ENCODE results near the gene SHMT2.

The SHMT2 gene

GRCh38 chr12:57188090-57188425, 41.5 kb upstream of the SHMT2 start (continued):
- TF ChIP-seq OSR1 (CRISPR knock-in tag; IDR thresholded peaks at IDR 0.05) (no peak), PPARA (CRISPR knock-in tag; IDR thresholded peaks at IDR 0.05; ENCODE audit: borderline replicate concordance) (no peak), RARB (CRISPR knock-in tag; IDR thresholded peaks at IDR 0.05) (no peak), SNAI2 (CRISPR knock-in tag; IDR thresholded peaks at IDR 0.05) (no peak), ZNF70 (CRISPR knock-in tag; IDR thresholded peaks at IDR 0.05) (no peak), ZFP3 (CRISPR knock-in tag; IDR thresholded peaks at IDR 0.05) (no peak), ZNF8 (CRISPR knock-in tag; IDR thresholded peaks at IDR 0.05) (no peak), CSDC2 (CRISPR knock-in tag; IDR thresholded peaks at IDR 0.05) (no peak)

DNA sequence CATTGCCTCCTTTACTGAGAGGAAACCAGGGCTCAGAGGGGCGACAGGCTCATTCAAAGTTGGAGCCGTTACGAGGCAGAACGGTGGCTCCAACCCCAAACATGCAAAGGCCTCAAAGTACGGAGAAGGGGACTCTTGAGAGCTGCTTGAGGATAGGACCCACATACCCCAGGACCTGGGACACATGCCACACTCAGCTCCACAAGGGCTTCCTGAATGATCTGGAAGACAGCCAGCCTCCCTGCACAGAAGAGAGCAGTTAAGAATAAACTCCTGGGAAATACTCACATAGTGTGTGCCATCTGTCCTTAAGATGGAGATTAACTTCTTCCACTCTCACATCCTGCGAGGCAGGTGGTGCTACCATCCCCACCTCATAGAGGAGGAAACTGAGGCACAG, 39.5 kb upstream of the SHMT2 start:
- no peak for TF ChIP-seq SNAI2 (CRISPR knock-in tag; IDR thresholded peaks at IDR 0.05)
- TF ChIP-seq POU6F1 (CRISPR knock-in tag; IDR thresholded peaks at IDR 0.05; ENCODE audit: borderline replicate concordance, low read depth): no peak
- no peak for TF ChIP-seq ESRRG (CRISPR knock-in tag; IDR thresholded peaks at IDR 0.05)
- no peak for TF ChIP-seq ZNF565 (CRISPR knock-in tag; conservative IDR thresholded peaks at IDR 0.05; ENCODE audit: low read depth)
- ATAC-seq: no peak; the same call in 2 of the 3 replicates

- ATAC-seq: no peak
- TF ChIP-seq PPARA (CRISPR knock-in tag; IDR thresholded peaks at IDR 0.05; ENCODE audit: borderline replicate concordance) (no peak), SNAI2 (CRISPR knock-in tag; IDR thresholded peaks at IDR 0.05) (no peak), POU6F1 (CRISPR knock-in tag; IDR thresholded peaks at IDR 0.05; ENCODE audit: borderline replicate concordance, low read depth) (no peak)
Measured at GRCh38 chr12:57190821-57191220, 38.7 kb upstream of the SHMT2 start.

GRCh38 chr12:57191410-57191809, 38.1 kb upstream of the SHMT2 start:
- TF ChIP-seq ZNF565 (CRISPR knock-in tag; conservative IDR thresholded peaks at IDR 0.05; ENCODE audit: low read depth) (no peak), ARNTL (CRISPR knock-in tag; IDR thresholded peaks at IDR 0.05; ENCODE audit: borderline replicate concordance, low read depth) (no peak), ESRRG (CRISPR knock-in tag; IDR thresholded peaks at IDR 0.05) (no peak), BACH2 (CRISPR knock-in tag; IDR thresholded peaks at IDR 0.05; ENCODE audit: borderline replicate concordance) (no peak), CSRNP3 (CRISPR knock-in tag; IDR thresholded peaks at IDR 0.05) (no peak), TCF4 (CRISPR knock-in tag; IDR thresholded peaks at IDR 0.05; ENCODE audit: borderline replicate concordance) (no peak), ZFP30 (CRISPR knock-in tag; IDR thresholded peaks at IDR 0.05) (no peak)
- TF ChIP-seq, protein P1, sequence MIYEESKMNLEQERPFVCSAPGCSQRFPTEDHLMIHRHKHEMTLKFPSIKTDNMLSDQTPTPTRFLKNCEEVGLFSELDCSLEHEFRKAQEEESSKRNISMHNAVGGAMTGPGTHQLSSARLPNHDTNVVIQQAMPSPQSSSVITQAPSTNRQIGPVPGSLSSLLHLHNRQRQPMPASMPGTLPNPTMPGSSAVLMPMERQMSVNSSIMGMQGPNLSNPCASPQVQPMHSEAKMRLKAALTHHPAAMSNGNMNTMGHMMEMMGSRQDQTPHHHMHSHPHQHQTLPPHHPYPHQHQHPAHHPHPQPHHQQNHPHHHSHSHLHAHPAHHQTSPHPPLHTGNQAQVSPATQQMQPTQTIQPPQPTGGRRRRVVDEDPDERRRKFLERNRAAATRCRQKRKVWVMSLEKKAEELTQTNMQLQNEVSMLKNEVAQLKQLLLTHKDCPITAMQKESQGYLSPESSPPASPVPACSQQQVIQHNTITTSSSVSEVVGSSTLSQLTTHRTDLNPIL (CRISPR knock-in tag; IDR thresholded peaks at IDR 0.05; ENCODE audit: low read depth): no peak
- ATAC-seq: no peak

DNA sequence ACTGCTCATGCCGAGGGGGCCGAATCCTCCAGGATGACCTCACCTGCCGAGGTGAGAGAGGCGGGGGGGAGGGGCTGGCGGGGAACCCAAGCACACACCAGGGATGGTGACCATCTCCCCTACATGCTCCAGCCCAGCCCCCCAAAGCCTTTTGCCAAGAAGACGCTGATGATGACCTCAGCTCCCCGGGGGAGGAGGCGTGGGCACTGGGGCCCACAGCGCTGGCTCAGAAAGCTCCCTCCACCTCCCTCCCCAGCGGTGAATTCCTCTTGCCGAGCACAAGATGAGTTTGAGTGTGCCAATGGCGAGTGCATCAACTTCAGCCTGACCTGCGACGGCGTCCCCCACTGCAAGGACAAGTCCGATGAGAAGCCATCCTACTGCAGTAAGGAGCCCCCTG, 36.6 kb upstream of the SHMT2 start:
- no peak for ATAC-seq
- TF ChIP-seq ZC3H10 (CRISPR knock-in tag; IDR thresholded peaks at IDR 0.05): no peak
- no peak for TF ChIP-seq BACH2 (CRISPR knock-in tag; IDR thresholded peaks at IDR 0.05; ENCODE audit: borderline replicate concordance)
- TF ChIP-seq SNAI2 (CRISPR knock-in tag; IDR thresholded peaks at IDR 0.05): no peak
- TF ChIP-seq PPARA (CRISPR knock-in tag; IDR thresholded peaks at IDR 0.05; ENCODE audit: borderline replicate concordance): no peak
- TF ChIP-seq, protein P2, sequence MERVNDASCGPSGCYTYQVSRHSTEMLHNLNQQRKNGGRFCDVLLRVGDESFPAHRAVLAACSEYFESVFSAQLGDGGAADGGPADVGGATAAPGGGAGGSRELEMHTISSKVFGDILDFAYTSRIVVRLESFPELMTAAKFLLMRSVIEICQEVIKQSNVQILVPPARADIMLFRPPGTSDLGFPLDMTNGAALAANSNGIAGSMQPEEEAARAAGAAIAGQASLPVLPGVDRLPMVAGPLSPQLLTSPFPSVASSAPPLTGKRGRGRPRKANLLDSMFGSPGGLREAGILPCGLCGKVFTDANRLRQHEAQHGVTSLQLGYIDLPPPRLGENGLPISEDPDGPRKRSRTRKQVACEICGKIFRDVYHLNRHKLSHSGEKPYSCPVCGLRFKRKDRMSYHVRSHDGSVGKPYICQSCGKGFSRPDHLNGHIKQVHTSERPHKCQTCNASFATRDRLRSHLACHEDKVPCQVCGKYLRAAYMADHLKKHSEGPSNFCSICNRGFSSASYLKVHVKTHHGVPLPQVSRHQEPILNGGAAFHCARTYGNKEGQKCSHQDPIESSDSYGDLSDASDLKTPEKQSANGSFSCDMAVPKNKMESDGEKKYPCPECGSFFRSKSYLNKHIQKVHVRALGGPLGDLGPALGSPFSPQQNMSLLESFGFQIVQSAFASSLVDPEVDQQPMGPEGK (CRISPR knock-in tag; IDR thresholded peaks at IDR 0.05; ENCODE audit: borderline replicate concordance): no peak
- TF ChIP-seq ZFP3 (CRISPR knock-in tag; IDR thresholded peaks at IDR 0.05): no peak
- TF ChIP-seq, protein P1 (CRISPR knock-in tag; IDR thresholded peaks at IDR 0.05; ENCODE audit: low read depth): no peak
- TF ChIP-seq ZNF565 (CRISPR knock-in tag; conservative IDR thresholded peaks at IDR 0.05; ENCODE audit: low read depth): no peak
- no peak for TF ChIP-seq ZFP30 (CRISPR knock-in tag; IDR thresholded peaks at IDR 0.05)
- TF ChIP-seq GLIS3 (CRISPR knock-in tag; IDR thresholded peaks at IDR 0.05): no peak
- TF ChIP-seq OSR1 (CRISPR knock-in tag; IDR thresholded peaks at IDR 0.05): no peak
- no peak for TF ChIP-seq ESRRG (CRISPR knock-in tag; IDR thresholded peaks at IDR 0.05)
- TF ChIP-seq TOX (CRISPR knock-in tag; IDR thresholded peaks at IDR 0.05; ENCODE audit: borderline replicate concordance): no peak
- TF ChIP-seq RARB (CRISPR knock-in tag; IDR thresholded peaks at IDR 0.05): no peak
- TF ChIP-seq ISL1 (CRISPR knock-in tag; IDR thresholded peaks at IDR 0.05): no peak
- TF ChIP-seq TCF4 (CRISPR knock-in tag; IDR thresholded peaks at IDR 0.05; ENCODE audit: borderline replicate concordance): no peak
